Activated CD8-positive, alpha-beta memory T cell treated with anti-CD3 and anti-CD28 coated beads for 36 hours (primary cell): Measurements from ENCODE around the gene SLC38A7. TPM values are rescaled to one million over a fixed set of nuclear protein-coding genes. Genes with fewer than 3 reads are reported as not detected.
"Not testable (repeated sequence)": the region's sequence is repeated elsewhere in the genome, so short reads cannot be mapped to it uniquely, and the experiment has no call there.

ENCODE experiments used
- CTCF ChIA-PET: fragments of 350-600 bp; sonication (Branson Sonifier 250); formaldehyde crosslinking; loops from one replicate; lab custom pipeline; 2021; ENCODE audit warnings: antibody characterized with exemption; lab: Charles Lee
- POLR2A ChIA-PET: fragments of 350-600 bp; sonication (Branson Sonifier 250); formaldehyde crosslinking; loops from one replicate; lab custom pipeline; 2021; ENCODE audit warnings: antibody characterized with exemption; lab: Charles Lee
- total RNA-seq, 2 experiments: library from RNA; stranded (reverse); gene quantifications; one replicate each; pipeline ENCODE4 v1.2.3, GENCODE V29; 2021

SLC38A7 gene, protein sequence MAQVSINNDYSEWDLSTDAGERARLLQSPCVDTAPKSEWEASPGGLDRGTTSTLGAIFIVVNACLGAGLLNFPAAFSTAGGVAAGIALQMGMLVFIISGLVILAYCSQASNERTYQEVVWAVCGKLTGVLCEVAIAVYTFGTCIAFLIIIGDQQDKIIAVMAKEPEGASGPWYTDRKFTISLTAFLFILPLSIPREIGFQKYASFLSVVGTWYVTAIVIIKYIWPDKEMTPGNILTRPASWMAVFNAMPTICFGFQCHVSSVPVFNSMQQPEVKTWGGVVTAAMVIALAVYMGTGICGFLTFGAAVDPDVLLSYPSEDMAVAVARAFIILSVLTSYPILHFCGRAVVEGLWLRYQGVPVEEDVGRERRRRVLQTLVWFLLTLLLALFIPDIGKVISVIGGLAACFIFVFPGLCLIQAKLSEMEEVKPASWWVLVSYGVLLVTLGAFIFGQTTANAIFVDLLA
- total RNA-seq: 10 to 100 TPM; 12.6 to 13.8 TPM

DNA sequence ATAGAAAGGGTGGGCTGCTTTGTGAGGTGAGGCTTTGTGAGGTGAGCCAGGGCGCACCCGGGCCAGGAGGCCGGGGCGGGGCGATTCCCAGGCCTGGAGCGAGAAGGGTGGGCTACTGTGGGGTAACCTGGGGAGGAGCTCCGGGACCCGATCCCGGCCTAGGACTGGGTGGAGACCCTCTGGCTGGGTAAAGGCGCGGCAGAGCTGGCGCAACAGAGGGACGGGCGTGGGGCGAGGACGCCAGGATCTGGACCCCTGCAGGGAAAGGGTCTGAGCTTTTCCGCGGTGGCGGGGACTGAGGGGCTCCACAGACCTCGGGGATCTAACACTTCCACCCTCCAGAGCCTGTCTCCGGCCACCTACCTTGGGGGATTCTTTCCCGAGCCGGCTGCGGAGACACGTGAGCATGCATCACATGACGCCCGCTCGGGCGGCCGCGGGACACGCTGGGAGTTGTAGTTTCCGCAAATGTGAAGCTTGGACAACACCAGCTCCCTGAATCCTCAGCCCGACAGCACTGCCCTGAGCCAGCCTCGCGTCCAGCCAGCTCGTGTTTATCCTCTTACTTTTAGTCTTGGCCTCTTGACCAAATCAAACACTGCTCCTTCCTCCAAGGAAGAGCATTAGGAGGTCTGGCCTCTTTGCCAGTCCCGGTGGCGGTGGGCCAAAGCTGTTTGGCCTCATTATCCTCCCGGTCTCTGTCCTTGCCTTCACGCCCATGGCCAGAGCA lies at the start of gene SLC38A7:
Gene SLC38A7 (minus strand): TSS at position 417 of the 730 bp plus-strand sequence. CDS start 4,644 bp downstream, outside the sequence.
- POLR2A ChIA-PET: interaction anchor here (0.6 to 1.0 kb wide), 3 partner anchors 13 to 55 kb away, joined by 3 to 4 read pairs (median 3); partner anchors contain the start of gene CNOT1
- CTCF ChIA-PET: interaction anchor here (0.9 to 1.1 kb wide), 3 partner anchors 54 to 179 kb away, joined by 4 read pairs; no protein-coding TSS in a partner anchor

DNA sequence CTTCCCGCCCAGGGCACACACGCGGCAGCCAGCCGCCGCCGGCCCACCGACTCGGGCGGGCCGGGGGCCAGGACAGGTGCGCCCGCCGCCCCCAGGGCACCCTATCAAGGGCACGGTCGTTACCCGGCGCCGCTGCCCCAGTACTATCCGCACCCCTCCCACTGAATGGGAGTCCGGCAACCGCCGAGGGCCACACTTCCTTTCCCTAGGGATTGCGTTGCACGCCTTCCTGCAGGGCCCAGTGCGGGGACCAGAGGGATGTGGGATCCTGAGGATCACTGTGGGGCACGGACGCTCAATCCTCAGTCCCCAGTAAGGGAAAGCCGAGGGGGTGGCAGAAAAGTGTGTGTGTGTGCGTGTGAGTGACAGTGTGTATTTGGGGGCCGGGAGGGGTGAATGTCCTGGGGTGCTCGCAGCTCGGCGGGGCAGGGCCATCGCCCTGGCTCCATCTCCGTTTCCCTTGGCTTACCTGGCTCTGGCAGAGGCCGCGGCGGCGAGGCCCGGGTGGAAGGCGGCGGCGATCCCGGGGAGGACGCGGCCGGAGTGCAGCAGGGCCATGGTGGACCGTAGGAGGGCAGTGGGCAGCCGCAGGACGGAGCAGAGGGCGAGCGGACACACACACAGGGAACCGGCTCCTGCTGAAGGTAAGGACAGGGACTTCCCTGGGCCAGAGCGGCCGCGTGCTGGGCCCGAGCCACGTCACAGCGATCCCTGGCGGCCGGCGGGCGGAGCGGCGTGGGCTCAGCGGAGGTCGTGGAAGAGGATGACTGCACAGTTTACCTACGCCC lies 49.3 kb upstream of the SLC38A7 start, which contains the start of gene GOT2:
Gene GOT2 (minus strand): TSS at position 646 of the 788 bp plus-strand sequence. CDS start 88 bp downstream, at position 558.
- ChIA-PET CTCF (interaction anchor here (1.2 to 2.2 kb wide), 4 partner anchors 10 to 216 kb away, joined by 3 to 5 read pairs (median 4); no protein-coding TSS in a partner anchor), POLR2A (interaction anchor here (0.7 kb wide), 1 partner anchor 234 kb away, joined by 6 read pairs; the partner anchor contains the start of gene NDRG4)

DNA sequence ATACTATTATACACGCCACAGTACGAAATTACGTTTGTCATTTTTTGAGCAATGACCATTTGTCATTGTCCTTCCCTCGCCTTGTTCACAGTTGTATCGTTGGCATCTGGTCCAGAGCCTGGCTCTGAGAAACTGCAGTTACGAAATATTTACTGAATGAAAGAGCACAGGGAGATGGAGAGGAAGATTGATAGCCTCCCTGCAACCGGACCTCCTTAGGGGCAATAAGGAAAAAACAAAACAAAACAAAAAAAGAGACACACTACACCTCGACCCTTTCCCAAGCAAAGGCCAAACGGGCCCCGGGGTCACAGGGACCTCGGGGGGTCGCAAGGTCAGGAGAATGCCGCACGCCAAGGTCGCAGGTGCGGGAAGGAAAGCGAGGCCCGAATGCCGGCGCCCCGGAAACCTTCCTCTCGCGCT lies 48.7 kb upstream of the SLC38A7 start:
- CTCF ChIA-PET: interaction anchor here (1.3 to 2.9 kb wide), 4 partner anchors 10 to 215 kb away, joined by 3 to 13 read pairs (median 4); no protein-coding TSS in a partner anchor
- POLR2A ChIA-PET: no interaction called here

DNA sequence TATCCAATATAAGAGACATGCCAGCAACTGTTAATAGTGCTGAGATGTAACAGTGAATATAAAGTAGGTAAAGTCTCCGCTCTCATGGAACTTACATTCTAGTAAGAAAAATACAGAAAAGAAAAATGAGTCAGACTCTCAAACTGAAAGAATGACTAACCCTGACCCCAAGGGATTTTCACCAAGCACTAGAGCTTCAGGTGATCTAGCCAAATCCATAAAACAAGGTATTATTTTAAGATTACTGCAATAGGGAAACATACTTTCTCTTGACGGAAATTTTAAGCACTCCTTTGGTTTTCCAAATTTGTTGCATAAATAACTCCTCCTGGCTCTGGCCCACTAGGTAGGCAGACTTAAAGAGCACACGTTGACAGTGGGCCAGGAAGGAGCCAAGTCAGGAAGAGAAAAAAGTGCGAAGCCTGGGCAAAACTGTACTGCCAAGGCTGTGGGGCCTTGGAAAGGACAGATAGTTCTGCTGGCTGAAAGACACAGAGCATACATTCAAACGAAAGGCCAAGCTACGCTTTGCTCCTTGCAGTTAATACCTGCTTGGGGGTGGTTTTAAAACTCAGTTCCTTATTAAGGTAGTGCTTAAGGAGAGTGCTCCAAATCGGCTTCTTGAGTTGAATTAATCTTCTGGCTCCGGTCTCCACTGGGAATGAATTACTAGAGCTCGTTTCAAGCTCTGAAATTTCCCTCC lies 48.1 kb upstream of the SLC38A7 start:
- POLR2A ChIA-PET: no interaction called here
- CTCF ChIA-PET: interaction anchor here (1.3 to 2.9 kb wide), 3 partner anchors 9 to 215 kb away, joined by 3 to 13 read pairs (median 5); no protein-coding TSS in a partner anchor

DNA sequence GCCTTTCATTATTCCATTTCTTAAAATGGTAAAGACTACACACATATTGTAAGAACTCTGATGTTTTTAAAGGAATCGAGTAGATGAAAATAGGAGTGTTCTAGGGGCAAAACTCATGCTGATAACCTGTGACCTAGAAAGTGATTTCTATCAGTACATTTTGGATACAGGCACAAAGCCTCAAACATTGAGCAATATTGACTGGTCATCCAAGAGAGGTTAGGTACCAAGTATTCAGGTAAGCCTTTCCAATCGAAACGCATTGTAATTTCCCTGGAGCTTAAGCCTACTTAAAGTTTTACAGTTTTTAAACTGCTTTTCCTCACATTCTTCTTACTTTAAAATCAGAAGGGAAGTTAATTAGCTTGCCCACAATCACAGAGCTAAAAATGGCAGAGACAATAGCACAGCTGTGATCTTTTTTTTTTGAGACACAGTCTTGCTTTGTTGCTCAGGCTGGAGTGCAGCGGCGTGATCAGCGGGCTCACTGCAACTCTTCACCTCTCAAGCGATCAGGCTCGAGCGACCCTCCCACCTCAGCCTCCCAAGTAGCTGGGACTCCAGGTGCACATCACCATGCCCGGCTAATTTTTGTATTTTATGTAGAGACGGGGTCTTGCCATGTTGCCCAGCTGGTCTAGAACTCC lies 46.3 kb upstream of the SLC38A7 start:
- ChIA-PET CTCF (interaction anchor here (2.9 kb wide), 1 partner anchor 26 kb away, joined by 13 read pairs; no protein-coding TSS in a partner anchor), POLR2A (no interaction called here)

DNA sequence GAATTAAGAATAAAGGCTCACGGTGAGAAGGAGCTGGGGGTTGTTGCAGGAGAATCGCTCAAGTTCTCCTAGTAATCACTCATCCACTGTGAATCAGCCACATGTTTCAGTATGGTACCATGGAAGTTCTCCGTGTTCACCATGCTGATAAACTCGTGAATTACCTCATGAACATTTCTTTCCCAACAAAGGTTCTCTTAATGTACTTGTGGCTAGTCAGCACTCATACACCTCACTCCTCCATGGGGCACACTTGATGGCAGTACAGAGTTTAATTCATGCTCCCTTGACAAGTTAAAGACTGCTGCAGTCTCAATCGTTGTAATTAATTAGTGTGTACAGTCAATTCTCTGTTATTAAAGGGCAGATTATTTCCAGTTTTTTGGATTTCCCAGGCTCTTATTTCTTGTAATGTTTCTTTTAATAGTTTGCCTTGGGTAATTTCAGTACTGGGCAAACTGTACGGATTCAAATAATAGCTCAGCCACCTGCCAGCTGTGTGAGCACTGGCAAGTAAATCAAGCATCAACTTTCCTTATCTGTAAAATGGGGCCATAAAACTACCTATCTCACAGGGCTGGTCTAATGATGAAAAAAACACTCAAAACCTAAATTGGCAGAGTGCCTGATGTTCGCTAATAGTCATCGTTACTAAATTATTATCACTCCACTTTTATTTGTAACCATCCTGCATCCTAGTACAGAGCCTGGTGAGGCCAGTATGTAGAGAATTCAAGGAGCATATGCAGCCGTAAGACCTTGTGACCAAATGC lies 43.4 kb upstream of the SLC38A7 start:
- ChIA-PET POLR2A (no interaction called here), CTCF (no interaction called here)

DNA sequence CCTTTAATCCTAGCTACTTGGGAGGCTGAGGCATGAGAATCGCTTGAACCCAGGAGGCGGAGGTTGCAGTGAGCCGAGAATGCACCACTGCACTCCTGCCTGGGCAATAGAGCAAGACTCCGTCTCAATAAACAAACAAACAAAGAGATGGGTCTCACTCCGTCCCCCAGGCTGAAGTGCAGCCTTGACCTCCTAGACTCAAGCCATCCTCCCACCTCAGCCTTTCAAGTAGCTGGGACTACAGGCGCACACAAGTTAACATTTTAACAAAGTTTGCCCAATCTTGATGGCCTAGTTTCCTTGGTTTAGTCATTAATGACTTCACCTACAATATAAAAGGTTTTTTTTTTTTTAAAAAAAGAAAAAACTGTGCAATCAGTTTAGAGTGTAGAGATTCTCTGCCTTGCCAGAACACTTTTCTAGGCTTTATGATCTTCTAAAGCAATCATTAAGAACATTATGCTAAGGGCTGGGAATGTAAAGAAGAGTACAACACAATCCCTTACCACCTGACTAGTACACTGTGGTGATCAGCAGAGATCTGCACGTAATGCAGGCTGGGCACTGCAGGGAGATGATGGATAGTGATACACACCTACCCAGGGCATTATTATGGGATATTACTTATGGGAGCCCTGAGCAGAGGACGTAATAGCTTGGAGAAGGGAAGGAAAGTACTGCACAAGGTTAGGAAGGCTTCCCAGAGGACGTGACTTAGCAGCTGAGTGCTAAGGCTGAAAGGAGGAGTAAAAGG lies 42.6 kb upstream of the SLC38A7 start:
- CTCF ChIA-PET: no interaction called here
- POLR2A ChIA-PET: no interaction called here

DNA sequence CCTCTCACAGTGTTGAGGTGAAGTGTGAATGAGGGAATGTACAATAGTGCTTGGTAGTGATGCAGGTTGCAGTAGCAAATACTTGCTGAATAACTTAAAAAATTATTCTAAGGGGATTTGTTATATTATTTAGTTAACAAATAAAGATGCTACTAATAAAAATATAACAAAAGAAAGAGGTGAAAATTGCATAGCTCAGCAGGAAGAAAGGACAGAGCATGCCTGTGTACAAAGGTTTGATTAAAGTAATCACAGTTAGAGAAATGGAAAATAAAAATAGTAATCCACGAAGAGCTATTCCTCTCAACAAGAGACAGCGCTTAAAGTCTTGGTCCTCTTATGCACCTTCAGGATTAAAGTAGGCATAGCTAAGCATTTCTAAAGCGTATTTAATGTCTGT lies 38.5 kb upstream of the SLC38A7 start:
- ChIA-PET CTCF (interaction anchor here (0.7 kb wide), 1 partner anchor 10 kb away, joined by 3 read pairs; the partner anchor contains the start of gene GOT2), POLR2A (no interaction called here)

DNA sequence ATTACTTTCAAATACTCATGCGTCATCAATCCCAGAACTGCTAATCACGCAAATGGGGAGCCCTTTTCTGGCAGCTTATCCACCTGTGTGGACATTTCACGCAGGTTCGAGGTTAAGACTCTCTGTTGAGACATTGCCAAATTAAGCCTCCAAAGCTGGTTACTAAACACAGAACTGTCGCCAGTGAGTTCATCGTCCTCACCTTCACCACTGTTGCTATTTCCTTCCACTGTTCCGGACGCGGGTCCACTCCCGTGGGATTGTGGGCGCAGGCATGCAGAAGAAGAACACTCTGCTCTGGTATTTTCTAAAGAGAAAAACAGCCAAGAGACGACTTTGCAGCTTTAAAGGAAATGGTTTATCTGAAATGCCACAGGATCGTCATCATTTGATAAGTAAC lies 33.4 kb upstream of the SLC38A7 start:
- ChIA-PET CTCF (no interaction called here), POLR2A (no interaction called here)

DNA sequence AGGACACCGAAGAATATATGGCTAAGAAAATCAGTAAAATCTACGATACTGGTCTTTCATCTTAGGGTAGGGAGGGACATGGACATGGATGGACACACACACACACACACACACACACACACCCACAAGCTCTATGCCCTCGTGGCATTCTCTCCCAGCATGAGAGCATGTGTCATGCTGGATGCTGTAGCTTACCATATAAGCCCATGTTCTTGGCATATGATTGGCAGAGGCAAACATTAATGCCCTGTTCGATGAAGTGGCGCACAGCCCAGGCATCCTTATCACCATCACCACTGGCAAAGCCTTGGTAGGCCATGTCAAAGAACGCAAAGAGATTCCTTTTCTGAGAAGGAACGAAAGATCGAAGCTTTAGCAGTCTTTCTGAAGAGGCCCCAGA lies 31.9 kb upstream of the SLC38A7 start:
- ChIA-PET CTCF (no interaction called here), POLR2A (no interaction called here)

DNA sequence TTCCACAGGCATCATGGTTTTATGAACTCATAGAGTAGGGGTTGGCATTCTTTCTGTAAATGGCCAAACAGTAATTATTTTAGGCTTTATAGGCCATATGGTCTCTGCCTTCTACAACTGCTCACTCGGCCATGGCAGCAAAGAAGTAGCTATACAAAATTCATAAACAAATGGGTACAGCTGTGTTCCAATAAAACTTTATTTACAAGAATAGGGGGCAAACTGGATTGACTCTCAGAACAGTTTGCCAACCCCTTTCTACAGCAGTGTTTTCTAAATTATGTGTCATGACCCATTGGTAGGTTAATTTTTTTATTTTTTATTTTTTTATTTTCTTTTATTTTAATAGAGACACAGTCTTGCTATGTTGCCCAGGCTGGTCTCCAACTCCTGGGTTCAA lies 29.2 kb upstream of the SLC38A7 start:
- CTCF ChIA-PET: no interaction called here

DNA sequence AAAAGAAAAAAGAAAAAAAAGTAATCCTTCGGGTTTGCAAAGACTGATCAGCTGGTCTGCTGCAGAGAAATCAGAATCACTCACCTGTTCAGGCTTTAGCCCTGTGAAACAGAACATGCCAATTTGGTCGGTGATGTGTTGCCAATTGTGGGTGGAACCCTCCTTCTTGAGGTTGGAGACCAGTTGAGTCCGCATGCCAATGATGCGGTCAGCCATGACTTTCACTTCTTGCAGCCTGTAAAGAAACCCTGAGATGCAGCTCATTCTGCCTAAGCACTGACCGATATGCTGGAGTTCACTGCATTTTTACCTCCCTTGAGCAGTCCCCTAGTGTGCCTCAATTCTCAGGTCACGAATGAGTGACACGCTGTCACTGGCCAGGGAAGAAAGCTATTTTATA lies 24.8 kb upstream of the SLC38A7 start:
- ChIA-PET POLR2A (no interaction called here), CTCF (no interaction called here)

More for the DNA sequence above, 29.2 kb upstream of the SLC38A7 start:
- POLR2A ChIA-PET: interaction anchor here (0.8 kb wide), 1 partner anchor 29 kb away, joined by 3 read pairs; the partner anchor contains the start of gene SLC38A7

DNA sequence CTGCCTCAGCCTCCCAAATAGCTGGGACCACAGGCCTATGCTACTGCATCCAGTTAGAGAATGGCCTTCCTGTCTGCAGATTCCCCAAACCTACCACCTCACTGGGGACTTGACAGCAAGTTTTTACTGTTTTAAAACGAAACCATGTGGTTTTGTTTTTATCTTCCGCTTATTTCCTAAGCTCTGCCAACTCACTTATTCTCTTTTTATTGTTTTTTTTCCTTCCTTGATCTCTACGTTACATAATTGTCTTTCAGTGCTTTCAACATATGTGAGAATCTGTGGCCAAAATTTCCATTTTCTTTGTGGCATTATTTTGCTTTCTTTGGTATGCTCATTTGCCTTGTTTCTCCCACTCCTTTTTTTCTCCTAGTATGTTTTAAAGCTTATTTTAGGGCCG lies 14.6 kb upstream of the SLC38A7 start:
- CTCF ChIA-PET: no interaction called here
- POLR2A ChIA-PET: no interaction called here

DNA sequence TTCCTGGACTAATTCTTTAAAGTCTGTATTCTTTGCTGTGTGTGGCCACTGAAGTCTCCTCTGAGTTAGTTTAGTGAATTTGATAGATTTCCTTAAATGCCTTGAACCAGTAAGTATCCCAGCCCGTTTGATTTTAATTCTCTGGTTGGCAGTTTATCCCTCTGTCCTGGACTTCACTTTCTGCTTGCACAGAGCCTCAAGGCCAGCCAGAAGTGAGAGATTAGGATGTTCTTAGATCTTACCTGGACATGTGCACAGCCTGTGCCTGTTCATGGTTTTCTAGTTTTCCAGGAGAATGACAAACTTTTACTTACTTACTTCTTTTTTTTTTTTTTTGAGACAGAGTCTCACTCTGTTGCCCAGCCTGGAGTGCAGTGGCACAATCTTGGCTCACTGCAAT lies 10.8 kb upstream of the SLC38A7 start:
- POLR2A ChIA-PET: no interaction called here
- CTCF ChIA-PET: no interaction called here

DNA sequence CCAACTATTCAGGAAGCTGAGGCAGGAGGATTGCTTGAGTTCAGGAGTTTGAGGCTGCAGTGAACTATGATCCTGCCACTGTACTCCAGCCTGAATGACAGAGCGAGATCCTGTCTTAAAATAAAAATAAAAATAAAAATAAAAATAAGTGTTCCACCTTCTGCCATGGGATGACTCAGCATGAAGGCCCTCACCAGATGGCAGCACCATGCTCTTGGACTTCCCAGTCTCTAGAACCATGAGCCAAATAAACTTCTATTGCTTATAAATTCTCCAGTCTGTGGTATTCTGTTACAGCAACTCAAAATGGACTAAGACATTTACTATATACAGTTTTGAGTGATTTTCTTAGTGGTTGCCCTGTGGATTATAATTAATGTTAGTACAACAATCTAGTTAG lies 7.9 kb upstream of the SLC38A7 start:
- ChIA-PET POLR2A (no interaction called here), CTCF (no interaction called here)

DNA sequence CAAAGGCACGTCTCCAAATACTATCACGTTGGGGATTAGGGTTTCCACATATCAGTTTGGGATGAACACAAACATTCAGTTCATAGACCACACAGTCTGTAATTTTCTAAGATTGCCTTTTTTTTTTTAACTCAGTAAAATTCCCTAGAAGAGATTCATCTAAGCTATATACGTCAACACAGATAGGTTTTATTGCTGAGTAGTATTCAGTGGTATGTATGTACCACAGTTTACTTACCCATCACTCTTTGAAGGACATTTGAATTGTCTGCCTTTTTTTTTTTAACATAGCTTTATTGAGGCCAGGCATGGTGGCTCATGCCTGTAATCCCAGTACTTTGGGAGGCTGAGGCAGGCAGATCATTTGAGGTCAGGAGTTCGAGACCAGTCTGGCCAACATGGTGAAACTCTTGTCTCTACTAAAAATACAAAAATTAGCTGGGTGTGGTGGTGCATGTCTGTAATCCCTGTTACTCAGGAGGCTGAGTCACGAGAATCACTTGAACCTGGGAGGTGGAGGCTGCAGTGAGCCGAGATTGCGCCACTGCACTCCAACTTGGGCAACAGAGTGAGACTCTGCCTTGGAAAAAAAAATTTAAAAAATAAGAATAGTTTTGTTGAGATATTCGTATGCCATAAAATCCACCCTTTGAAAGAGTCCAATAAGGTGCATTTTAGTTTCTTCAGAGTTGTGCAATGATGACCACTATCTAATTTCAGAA lies 2.6 kb upstream of the SLC38A7 start:
- CTCF ChIA-PET: interaction anchor here (0.8 kb wide), 1 partner anchor 805 kb away, joined by 3 read pairs; no protein-coding TSS in a partner anchor
- POLR2A ChIA-PET: not testable (repeated sequence)
